Caco-2 (cell line): Measurements from ENCODE around the gene AP3D1. TPM values are rescaled to one million over a fixed set of nuclear protein-coding genes. Genes with fewer than 3 reads are reported as not detected.

Experiments used
- BruUV-seq: library from RNA; stranded (reverse); fragments of 400-500 nt; replicated peaks from 2 replicates; lab custom pipeline; 2021; lab: Mats Ljungman, UMichigan
- CTCF ChIA-PET: fragments of 300-600 bp; sonication (Branson Sonifier 250); formaldehyde crosslinking; loops from one replicate; lab custom pipeline; 2022; ENCODE audit warnings: antibody characterized with exemption; lab: Charles Lee
- POLR2A ChIA-PET: fragments of 300-600 bp; sonication (Branson Sonifier 250); formaldehyde crosslinking; loops from one replicate; lab custom pipeline; 2022; ENCODE audit warnings: antibody characterized with exemption; lab: Charles Lee
- DNase-seq, 2 experiments: peaks; one replicate each; pipeline versions ENCODE4 v3.0.0 to v3.0.0-alpha.2; 2020 to 2022
- H3K27me3 ChIP-seq: replicated peaks from 2 replicates; pipeline ENCODE4 v1.6.0; 2011; ENCODE audit warnings: low read length; ENCODE audit not compliant: control insufficient read depth, insufficient read depth
- H3K36me3 ChIP-seq: 2 replicates; pipeline ENCODE4 v1.5.1; 2011; ENCODE audit warnings: low read length; ENCODE audit not compliant: control insufficient read depth, insufficient read depth
- H3K4me1 ChIP-seq: fragments of 250-450 bp; sonication (Bioruptor Pico); 2 replicates; pipeline ENCODE4 v1.5.1; 2020; ENCODE audit warnings: mild to moderate bottlenecking
- H3K4me3 ChIP-seq: 2 replicates; pipeline ENCODE4 v1.5.1; 2011; ENCODE audit warnings: low read depth, mild to moderate bottlenecking, control low read depth, low read length
- H3K9me3 ChIP-seq: fragments of 250-450 bp; sonication (Bioruptor Pico); 2 replicates; pipeline ENCODE4 v1.5.1; 2020; ENCODE audit warnings: mild to moderate bottlenecking, moderate library complexity
- H3K27ac Mint-ChIP-seq: one replicate; pipeline ENCODE4 v1.8.0; 2022; ENCODE audit warnings: mixed read lengths; ENCODE audit not compliant: unreplicated experiment
- H3K27me3 Mint-ChIP-seq: one replicate; pipeline ENCODE4 v1.8.0; 2022; ENCODE audit warnings: mixed read lengths; ENCODE audit not compliant: insufficient read depth, unreplicated experiment
- H3K36me3 Mint-ChIP-seq: one replicate; pipeline ENCODE4 v1.8.0; 2022; ENCODE audit warnings: mild to moderate bottlenecking, mixed read lengths; ENCODE audit not compliant: insufficient read depth, unreplicated experiment
- H3K4me1 Mint-ChIP-seq: one replicate; pipeline ENCODE4 v1.8.0; 2022; ENCODE audit warnings: low read depth, mixed read lengths; ENCODE audit not compliant: unreplicated experiment
- H3K4me3 Mint-ChIP-seq: one replicate; pipeline ENCODE4 v1.8.0; 2022; ENCODE audit warnings: mild to moderate bottlenecking, moderate library complexity, mixed read lengths; ENCODE audit not compliant: unreplicated experiment
- H3K9me3 Mint-ChIP-seq: one replicate; pipeline ENCODE4 v1.8.0; 2022; ENCODE audit warnings: mixed read lengths; ENCODE audit not compliant: unreplicated experiment
- intact Hi-C: fragments of 100-400 bp; cut with micrococcal nuclease; formaldehyde crosslinking; loops from one replicate; pipeline ENCODE4 v1.10.0; 2022; ENCODE audit not compliant: unreplicated experiment
- total RNA-seq: library from RNA; stranded (reverse); gene quantifications from 2 replicates; pipeline ENCODE4 v1.2.3, GENCODE V29; 2022
- TF ChIP-seq, protein P1 (sequence below), 2 experiments: fragments of 200-600 bp in 1 of 2; IDR thresholded peaks; 1 replicate in 1 of 2; 2 replicates in 1 of 2; pipeline versions ENCODE4 v1.5.1 to v1.8.0; 2011 to 2022; ENCODE audit warnings: antibody characterized with exemption in 1 of 2, control low read depth in 1 of 2, inconsistent platforms in 1 of 2, low read depth in 1 of 2, low read length in 1 of 2, mild to moderate bottlenecking in 1 of 2, moderate library complexity in 1 of 2; ENCODE audit not compliant: insufficient read depth in 1 of 2, severe bottlenecking in 1 of 2, unreplicated experiment in 1 of 2

The AP3D1 gene
- total RNA-seq, 1 experiment from 2014 or later = 151 TPM

DNA sequence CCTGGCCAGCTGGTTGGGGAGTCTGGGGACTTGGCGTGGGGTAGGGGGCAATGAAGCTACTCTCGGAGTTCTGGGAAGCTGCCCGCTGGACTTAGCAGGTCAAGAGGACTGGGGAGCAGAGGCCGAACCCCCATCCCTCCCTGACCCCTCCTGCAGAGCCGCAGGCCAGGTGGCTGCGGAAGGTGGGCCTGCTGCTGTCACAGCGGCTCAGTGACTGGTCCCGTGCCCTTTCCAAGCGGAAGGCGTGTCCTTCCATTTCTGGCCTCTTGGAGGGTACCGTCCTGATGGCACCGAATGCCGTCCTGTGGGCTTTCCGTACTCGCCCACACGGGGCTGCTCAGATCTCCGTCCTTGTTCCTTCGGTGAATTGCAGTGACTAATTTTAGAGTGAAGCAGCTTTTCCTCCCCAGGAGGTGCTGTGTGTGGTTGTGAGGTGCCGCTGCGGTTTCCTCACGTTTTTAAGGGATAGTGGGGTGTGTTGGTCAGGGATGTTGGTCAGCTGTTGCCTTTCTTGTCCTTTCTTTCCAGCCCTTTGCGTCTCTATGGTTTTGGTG is 33.1 kb upstream of the AP3D1 start:
- Histone ChIP-seq H3K9me3 (no peaks in the 10 kb centered on the region), H3K4me3 (no peak overlapping the region), H3K36me3 (no peaks in the 10 kb centered on the region; the same call in none of the 2 replicates), H3K27me3 (no peaks in the 10 kb centered on the region), H3K4me1 (peaks cover 10% of the 10 kb centered on the region)
- ChIA-PET CTCF (no interaction called here), POLR2A (no interaction called here)
- Mint-ChIP-seq H3K9me3 (no peaks in the 10 kb centered on the region), H3K27me3 (no peaks in the 10 kb centered on the region), H3K36me3 (peaks cover 45% of the 10 kb centered on the region), H3K4me1 (peaks cover 12% of the 10 kb centered on the region), H3K27ac (no peak overlapping the region), H3K4me3 (no peak overlapping the region)
- BruUV-seq = no TSS peak
- no peak for DNase-seq
- intact Hi-C loops = no loop called here
- TF ChIP-seq, protein P1, sequence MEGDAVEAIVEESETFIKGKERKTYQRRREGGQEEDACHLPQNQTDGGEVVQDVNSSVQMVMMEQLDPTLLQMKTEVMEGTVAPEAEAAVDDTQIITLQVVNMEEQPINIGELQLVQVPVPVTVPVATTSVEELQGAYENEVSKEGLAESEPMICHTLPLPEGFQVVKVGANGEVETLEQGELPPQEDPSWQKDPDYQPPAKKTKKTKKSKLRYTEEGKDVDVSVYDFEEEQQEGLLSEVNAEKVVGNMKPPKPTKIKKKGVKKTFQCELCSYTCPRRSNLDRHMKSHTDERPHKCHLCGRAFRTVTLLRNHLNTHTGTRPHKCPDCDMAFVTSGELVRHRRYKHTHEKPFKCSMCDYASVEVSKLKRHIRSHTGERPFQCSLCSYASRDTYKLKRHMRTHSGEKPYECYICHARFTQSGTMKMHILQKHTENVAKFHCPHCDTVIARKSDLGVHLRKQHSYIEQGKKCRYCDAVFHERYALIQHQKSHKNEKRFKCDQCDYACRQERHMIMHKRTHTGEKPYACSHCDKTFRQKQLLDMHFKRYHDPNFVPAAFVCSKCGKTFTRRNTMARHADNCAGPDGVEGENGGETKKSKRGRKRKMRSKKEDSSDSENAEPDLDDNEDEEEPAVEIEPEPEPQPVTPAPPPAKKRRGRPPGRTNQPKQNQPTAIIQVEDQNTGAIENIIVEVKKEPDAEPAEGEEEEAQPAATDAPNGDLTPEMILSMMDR (IDR thresholded peaks at IDR 0.05; ENCODE audit: insufficient read depth in 1 of 2, low read depth in 1 of 2, low read length in 1 of 2, severe bottlenecking in 1 of 2, unreplicated experiment in 1 of 2) = no peak

DNA sequence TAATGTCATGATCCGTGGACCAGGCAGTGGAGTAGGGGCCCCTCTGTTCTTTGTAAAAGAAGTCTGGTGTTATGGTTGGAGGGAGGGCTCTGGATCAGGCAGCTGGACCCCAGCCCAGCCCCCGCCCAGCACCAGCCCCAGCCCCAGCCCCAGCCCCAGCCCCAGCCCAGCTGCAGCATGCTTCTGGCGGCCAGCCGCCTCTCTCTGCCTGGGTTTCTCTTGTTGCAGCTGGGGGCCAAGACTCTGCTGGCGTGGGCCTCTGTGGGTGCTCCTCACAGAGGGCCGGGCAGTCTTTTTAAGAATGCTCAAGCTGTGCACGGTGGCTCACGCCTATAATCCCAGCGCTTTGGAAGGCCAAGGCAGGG is 30.2 kb upstream of the AP3D1 start:
- peaks cover 12% of the 10 kb centered on the region for H3K4me1 Mint-ChIP-seq
- intact Hi-C loops = no loop called here
- no peaks in the 10 kb centered on the region for H3K9me3 Mint-ChIP-seq
- H3K4me3 Mint-ChIP-seq = no peak overlapping the region
- H3K4me1 ChIP-seq = peaks cover 9% of the 10 kb centered on the region
- H3K27ac Mint-ChIP-seq = no peak overlapping the region
- TF ChIP-seq, protein P1 (IDR thresholded peaks at IDR 0.05; ENCODE audit: insufficient read depth in 1 of 2, low read depth in 1 of 2, low read length in 1 of 2, severe bottlenecking in 1 of 2, unreplicated experiment in 1 of 2) = no peak
- H3K36me3 Mint-ChIP-seq = peaks cover 51% of the 10 kb centered on the region
- POLR2A ChIA-PET = no interaction called here
- no peak overlapping the region for H3K4me3 ChIP-seq
- no peaks in the 10 kb centered on the region for H3K27me3 ChIP-seq
- DNase-seq = no peak
- CTCF ChIA-PET = no interaction called here
- BruUV-seq = no TSS peak
- no peaks in the 10 kb centered on the region; the same call in 1 of the 2 replicates for H3K36me3 ChIP-seq
- no peaks in the 10 kb centered on the region for H3K27me3 Mint-ChIP-seq
- no peaks in the 10 kb centered on the region for H3K9me3 ChIP-seq

DNA sequence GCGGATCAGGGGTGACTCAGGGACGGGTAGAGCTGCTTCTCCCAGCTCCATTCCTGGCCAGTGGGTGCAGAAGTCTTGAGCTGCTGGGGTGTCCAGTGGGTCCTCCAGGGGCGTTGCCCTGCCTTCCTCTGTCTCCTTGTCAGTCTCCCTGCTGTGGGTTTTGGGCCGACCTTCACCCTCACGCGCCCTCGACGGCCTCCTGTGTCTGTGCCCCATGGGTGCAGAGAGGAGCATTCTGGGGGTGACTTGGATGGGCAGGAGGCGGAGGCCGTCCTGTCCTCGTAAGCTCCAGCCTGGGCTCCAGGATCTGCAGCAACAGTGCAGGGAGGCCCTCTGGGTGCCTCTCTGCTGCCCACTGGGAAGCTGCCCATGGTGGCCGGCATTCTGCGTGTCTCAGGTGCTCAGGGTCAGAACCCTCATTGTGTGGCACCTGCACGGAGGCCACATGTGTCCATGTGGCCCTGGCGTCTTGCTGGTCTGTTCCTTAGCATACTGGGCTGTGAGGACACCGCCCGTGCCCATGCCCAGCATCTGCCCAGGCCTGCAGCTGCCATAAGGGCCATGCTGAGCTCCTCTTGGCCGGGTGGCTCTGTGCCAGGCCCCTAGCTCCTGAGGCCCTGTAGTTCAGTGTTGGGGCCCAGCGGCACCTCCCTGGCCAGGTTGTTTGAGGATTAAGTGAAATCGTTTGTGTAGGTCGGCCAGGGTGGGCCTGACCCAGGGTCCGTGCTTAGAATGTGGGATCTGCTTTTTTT is 29.7 kb upstream of the AP3D1 start:
- no peak for DNase-seq
- no peaks in the 10 kb centered on the region for H3K27me3 Mint-ChIP-seq
- Histone ChIP-seq H3K9me3 (no peaks in the 10 kb centered on the region), H3K27me3 (no peaks in the 10 kb centered on the region), H3K4me3 (no peak overlapping the region), H3K4me1 (peaks cover 6% of the 10 kb centered on the region), H3K36me3 (no peaks in the 10 kb centered on the region; the same call in 1 of the 2 replicates)
- peaks cover 55% of the 10 kb centered on the region for H3K36me3 Mint-ChIP-seq
- no peak overlapping the region for H3K4me3 Mint-ChIP-seq
- TF ChIP-seq, protein P1 (IDR thresholded peaks at IDR 0.05; ENCODE audit: insufficient read depth in 1 of 2, low read depth in 1 of 2, low read length in 1 of 2, severe bottlenecking in 1 of 2, unreplicated experiment in 1 of 2) = no peak
- BruUV-seq = no TSS peak
- peaks cover 6% of the 10 kb centered on the region for H3K4me1 Mint-ChIP-seq
- no peak overlapping the region for H3K27ac Mint-ChIP-seq
- no peaks in the 10 kb centered on the region for H3K9me3 Mint-ChIP-seq
- ChIA-PET CTCF (no interaction called here), POLR2A (no interaction called here)
- intact Hi-C loops = no loop called here
